Astrocyte of the cerebellum (primary cell): ENCODE results near the gene SCAPER.

Experiments used
- DNase-seq: peaks from one replicate; pipeline ENCODE4 v3.0.0-alpha.2; 2011; ENCODE audit warnings: low read depth
- H3K4me3 ChIP-seq: 2 replicates; pipeline ENCODE4 v1.5.1; 2011; ENCODE audit warnings: mild to moderate bottlenecking, low read depth, low read length, moderate library complexity
- CTCF ChIP-seq: IDR thresholded peaks from 2 replicates; pipeline ENCODE4 v1.5.1; 2012; ENCODE audit warnings: low read length, low read depth, moderate library complexity, mild to moderate bottlenecking; ENCODE audit errors: missing control alignments
- in situ Hi-C: cut with HindIII; loops from 2 replicates; pipeline ENCODE4 v1.10.0; 2017; ENCODE audit warnings: low sequenced_read_pairs

SCAPER gene

GRCh38 chr15:76338486-76339304 lies 566.4 kb downstream of the SCAPER start:
- no peak for TF ChIP-seq CTCF
- in situ Hi-C loops, result no loop called here
- no peak overlapping the region for H3K4me3 ChIP-seq
- DNase-seq, result no peak

GRCh38 chr15:76337696-76338485 lies 567.2 kb downstream of the SCAPER start:
- in situ Hi-C loops, result no loop called here
- TF ChIP-seq CTCF, result no peak
- no peak overlapping the region for H3K4me3 ChIP-seq
- no peak for DNase-seq

- no peak for DNase-seq
- no peak overlapping the region for H3K4me3 ChIP-seq
- TF ChIP-seq CTCF, result no peak
- in situ Hi-C loops, result no loop called here
Observed at GRCh38 chr15:76337059-76337695, 568.0 kb downstream of the SCAPER start.

- peak within 1 kb of the TSS; percentile 18 for H3K4me3 ChIP-seq
- no peak for TF ChIP-seq CTCF
Observed at GRCh38 chr15:76336254-76337058, 568.7 kb downstream of the SCAPER start, which contains the start of gene ISL2. ISL2 (plus strand) TSS chr15:76336773; CDS start chr15:76336884, 111 bp downstream.

GRCh38 chr15:76335307-76336253 lies 569.6 kb downstream of the SCAPER start:
- DNase-seq, result no peak
- H3K4me3 ChIP-seq, result peak overlapping the region; percentile 18
- TF ChIP-seq CTCF, result no peak
- in situ Hi-C loops, result no loop called here

More at GRCh38 chr15:76336254-76337058, 568.7 kb downstream of the SCAPER start, which contains the start of gene ISL2:
- DNase-seq, result no peak
- in situ Hi-C loops, result no loop called here
